Smooth muscle cell of the brain vasculature (primary cell): Measurements from ENCODE around the gene KLHL3.
"Not testable (repeated sequence)": the region's sequence is repeated elsewhere in the genome, so short reads cannot be mapped to it uniquely, and the experiment has no call there.

ENCODE experiments used
- DNase-seq: peaks from one replicate; pipeline ENCODE4 v3.0.0-alpha.2; 2012; ENCODE audit warnings: low read depth, low spot score

Gene KLHL3

GRCh38 chr5:137668637-137669036 is 67.3 kb downstream of the KLHL3 start:
- DNase-seq: no peak

- no peak for DNase-seq
These were observed 68.5 kb downstream of the KLHL3 start for GRCh38 chr5:137667341-137667740.

GRCh38 chr5:137666901-137667300 is 69.0 kb downstream of the KLHL3 start:
- no peak for DNase-seq

GRCh38 chr5:137666461-137666850 is 69.4 kb downstream of the KLHL3 start:
- DNase-seq: peak; percentile 10

- DNase-seq: no peak
These were observed 70.0 kb downstream of the KLHL3 start for GRCh38 chr5:137665678-137666460.

- DNase-seq: peak; percentile 56
These were observed 75.5 kb downstream of the KLHL3 start for GRCh38 chr5:137660349-137660817.

GRCh38 chr5:137659209-137659608 is 76.7 kb downstream of the KLHL3 start:
- no peak for DNase-seq

- DNase-seq: no peak
These were observed 77.6 kb downstream of the KLHL3 start for GRCh38 chr5:137658324-137658723.

- no peak for DNase-seq
These were observed 78.8 kb downstream of the KLHL3 start for GRCh38 chr5:137657073-137657472.

GRCh38 chr5:137656558-137656957 is 79.3 kb downstream of the KLHL3 start:
- no peak for DNase-seq

- no peak for DNase-seq
These were observed 84.9 kb downstream of the KLHL3 start for GRCh38 chr5:137651022-137651421.

GRCh38 chr5:137649228-137649935 is 86.5 kb downstream of the KLHL3 start:
- DNase-seq: no peak

- no peak for DNase-seq
These were observed 87.5 kb downstream of the KLHL3 start for GRCh38 chr5:137648361-137648760.

- no peak for DNase-seq
These were observed 88.5 kb downstream of the KLHL3 start for GRCh38 chr5:137647401-137647800.

- DNase-seq: no peak
These were observed 89.1 kb downstream of the KLHL3 start for GRCh38 chr5:137646761-137647160.

GRCh38 chr5:137643081-137643480 is 92.8 kb downstream of the KLHL3 start:
- not testable (repeated sequence) for DNase-seq

- DNase-seq: no peak
These were observed 93.8 kb downstream of the KLHL3 start for GRCh38 chr5:137642091-137642490.

- DNase-seq: no peak
These were observed 94.7 kb downstream of the KLHL3 start for GRCh38 chr5:137641148-137641547.

GRCh38 chr5:137639645-137640044 is 96.2 kb downstream of the KLHL3 start:
- DNase-seq: no peak

- DNase-seq: no peak
These were observed 97.0 kb downstream of the KLHL3 start for GRCh38 chr5:137638841-137639240.

- no peak for DNase-seq
These were observed 98.8 kb downstream of the KLHL3 start for GRCh38 chr5:137636830-137637714.

GRCh38 chr5:137636099-137636498 is 99.8 kb downstream of the KLHL3 start:
- no peak for DNase-seq
